Measurements from ENCODE around the gene SLC39A13. TPM values are rescaled to one million over a fixed set of nuclear protein-coding genes. Genes with fewer than 3 reads are reported as not detected.

SLC39A13 gene
- total RNA-seq, 4 donors from 2014 or later = 19.9 to 56.9 (median 43.1) TPM

GRCh38 chr11:47437746-47438418, 29.5 kb downstream of the SLC39A13 start:
- Histone ChIP-seq H3K4me3 (no peak overlapping the region), H3K27ac (no peak overlapping the region), H3K9me3 (no peaks in the 10 kb centered on the region), H3K27me3 (no peaks in the 10 kb centered on the region), H3K4me1 (peaks cover 0 to 9% (median 3%) of the 10 kb centered on the region in 4 donors), H3K36me3 (no peaks in the 10 kb centered on the region)
- intact Hi-C loops (cut with DNase I; ENCODE audit: low total_unique reads) = no loop called here
- TF ChIP-seq POLR2AphosphoS5 (IDR thresholded peaks at IDR 0.05) = no peak
- no peak for TF ChIP-seq POLR2A (IDR thresholded peaks at IDR 0.05)
- TF ChIP-seq EP300 (IDR thresholded peaks at IDR 0.05; ENCODE audit: low read depth) = no peak
- no peak for TF ChIP-seq CTCF (IDR thresholded peaks at IDR 0.05)
- peak; percentile 31 for DNase-seq
- in situ Hi-C loops (cut with MboI; ENCODE audit: low pct_ligation_motif_present in 1 of 4, low pct_unique_long_range_greater_than_20kb in 1 of 4, low sequenced_read_pairs in 3 of 4) = no loop called here
- 53% methylated on average over 16 of the region's 16 CpGs; no CpG with 5 or more reads in 1 of the 2 donors for WGBS, 2 donors (ENCODE audit: low coverage in 1 of 2)

- H3K27me3 ChIP-seq = no peaks in the 10 kb centered on the region
- no peak for DNase-seq
- TF ChIP-seq CTCF (IDR thresholded peaks at IDR 0.05) (no peak), POLR2AphosphoS5 (IDR thresholded peaks at IDR 0.05) (no peak), EP300 (IDR thresholded peaks at IDR 0.05; ENCODE audit: low read depth) (no peak), POLR2A (IDR thresholded peaks at IDR 0.05) (no peak)
- H3K4me3 ChIP-seq = no peak overlapping the region
- WGBS, 2 donors (ENCODE audit: low coverage in 1 of 2) = 91% methylated on average over 18 of the region's 18 CpGs; no CpG with 5 or more reads in 1 of the 2 donors
- in situ Hi-C loops (cut with MboI; ENCODE audit: low pct_ligation_motif_present in 1 of 4, low pct_unique_long_range_greater_than_20kb in 1 of 4, low sequenced_read_pairs in 3 of 4) (no loop called here), intact Hi-C loops (cut with DNase I; ENCODE audit: low total_unique reads) (no loop called here)
- no peaks in the 10 kb centered on the region for H3K9me3 ChIP-seq
- H3K36me3 ChIP-seq = no peaks in the 10 kb centered on the region
- H3K4me1 ChIP-seq = peaks cover 0 to 9% (median 3%) of the 10 kb centered on the region in 4 donors
- H3K27ac ChIP-seq = no peak overlapping the region
Measured at GRCh38 chr11:47438721-47439120, 30.3 kb downstream of the SLC39A13 start.

GRCh38 chr11:47440054-47440476, 31.7 kb downstream of the SLC39A13 start:
- Histone ChIP-seq H3K27ac (no peak overlapping the region), H3K36me3 (no peaks in the 10 kb centered on the region), H3K9me3 (no peaks in the 10 kb centered on the region), H3K27me3 (no peaks in the 10 kb centered on the region), H3K4me1 (peaks cover 0 to 9% (median 3%) of the 10 kb centered on the region in 4 donors), H3K4me3 (no peak overlapping the region)
- in situ Hi-C loops (cut with MboI; ENCODE audit: low pct_ligation_motif_present in 1 of 4, low pct_unique_long_range_greater_than_20kb in 1 of 4, low sequenced_read_pairs in 3 of 4) = no loop called here
- WGBS, 2 donors (ENCODE audit: low coverage in 1 of 2) = 89 to 100% methylated on average over 1 to 2 of the region's 2 CpGs
- intact Hi-C loops (cut with DNase I; ENCODE audit: low total_unique reads) = no loop called here
- TF ChIP-seq POLR2A (IDR thresholded peaks at IDR 0.05) (no peak), POLR2AphosphoS5 (IDR thresholded peaks at IDR 0.05) (no peak), EP300 (IDR thresholded peaks at IDR 0.05; ENCODE audit: low read depth) (no peak), CTCF (IDR thresholded peaks at IDR 0.05) (no peak)
- no peak for DNase-seq

- H3K4me3 ChIP-seq = no peak overlapping the region
- no peaks in the 10 kb centered on the region for H3K36me3 ChIP-seq
- no peaks in the 10 kb centered on the region for H3K9me3 ChIP-seq
- intact Hi-C loops (cut with DNase I; ENCODE audit: low total_unique reads) (no loop called here), in situ Hi-C loops (cut with MboI; ENCODE audit: low pct_ligation_motif_present in 1 of 4, low pct_unique_long_range_greater_than_20kb in 1 of 4, low sequenced_read_pairs in 3 of 4) (no loop called here)
- H3K27me3 ChIP-seq = no peaks in the 10 kb centered on the region
- TF ChIP-seq EP300 (IDR thresholded peaks at IDR 0.05; ENCODE audit: low read depth) (no peak), POLR2AphosphoS5 (IDR thresholded peaks at IDR 0.05) (no peak), CTCF (IDR thresholded peaks at IDR 0.05) (no peak), POLR2A (IDR thresholded peaks at IDR 0.05) (no peak)
- DNase-seq = no peak
- WGBS, 2 donors (ENCODE audit: low coverage in 1 of 2) = 86% methylated on average over 12 of the region's 12 CpGs; no CpG with 5 or more reads in 1 of the 2 donors
- H3K27ac ChIP-seq = no peak overlapping the region
- peaks cover 0 to 9% (median 3%) of the 10 kb centered on the region in 4 donors for H3K4me1 ChIP-seq
Measured at GRCh38 chr11:47441421-47441820, 33.0 kb downstream of the SLC39A13 start.

Measured in transverse colon (tissue), 4 donors.